ENCODE measurements around the gene PPP4R4. TPM values are rescaled to one million over a fixed set of nuclear protein-coding genes. Genes with fewer than 3 reads are reported as not detected.

The PPP4R4 gene
- total and polyA plus RNA-seq, 2 of the 4 experiments (the other 2 are of a cell fraction): 0.17 to 0.36 TPM

GRCh38 chr14:94291159-94291905, 117.2 kb downstream of the PPP4R4 start:
- DNase-seq: no peak
- Histone ChIP-seq H3K23ac (ENCODE audit: low read depth, low read length) (no peak overlapping the region), H4K8ac (ENCODE audit: low read depth in 2 of 2, low read length in 2 of 2) (no peak overlapping the region), H3K9me3 (ENCODE audit: control insufficient read depth, insufficient read depth, low read length) (peaks cover 4% of the 10 kb centered on the region; the same call in 1 of the 2 replicates), H3K27me3 (ENCODE audit: control insufficient read depth, insufficient read depth, low read length) (no peaks in the 10 kb centered on the region), H3K14ac (replicated peaks; ENCODE audit: low read depth, low read length) (no peak overlapping the region), H3K4me2 (ENCODE audit: low read depth, low read length) (no peak overlapping the region), H2AK9ac (replicated peaks; ENCODE audit: low read depth, low read length, poor library complexity) (no peak overlapping the region), H2BK20ac (ENCODE audit: low read depth, low read length) (no peak overlapping the region), H4K91ac (ENCODE audit: insufficient read depth, low read depth, low read length) (no peak overlapping the region), H3K27ac (ENCODE audit: insufficient read depth, low read length) (no peak overlapping the region), H2BK120ac (ENCODE audit: low read depth, low read length) (no peak overlapping the region), H2AK5ac (ENCODE audit: low read depth, low read length) (no peak overlapping the region), H3K4me1 (ENCODE audit: control insufficient read depth, insufficient read depth, low read length) (no peaks in the 10 kb centered on the region), H2BK15ac (ENCODE audit: low read depth, low read length) (no peak overlapping the region), H2AFZ (replicated peaks; ENCODE audit: low read length, poor library complexity) (no peak overlapping the region), H3K18ac (ENCODE audit: low read depth, low read length) (no peak overlapping the region), H3K9me1 (ENCODE audit: insufficient read depth, low read length) (no peaks in the 10 kb centered on the region), H2BK5ac (ENCODE audit: low read depth, low read length, poor library complexity, severe bottlenecking) (no peak overlapping the region), H3K79me1 (ENCODE audit: low read depth in 1 of 2, low read length in 2 of 2) (no peaks in the 10 kb centered on the region), H3K36me3 (ENCODE audit: control insufficient read depth, insufficient read depth, low read length) (no peaks in the 10 kb centered on the region), H4K5ac (ENCODE audit: low read depth, low read length) (no peak overlapping the region), H3K56ac (ENCODE audit: extremely low read depth, insufficient read depth, low read length) (no peak overlapping the region), H3K4me3 (ENCODE audit: insufficient read depth, low read depth, low read length) (no peak overlapping the region), H3K9ac (ENCODE audit: low read depth, low read length) (no peak overlapping the region), H3K4ac (ENCODE audit: low read depth, low read length) (no peak overlapping the region), H4K20me1 (ENCODE audit: insufficient read depth, low read length) (no peaks in the 10 kb centered on the region; the same call in 1 of the 2 replicates)
- no TSS peak for BruUV-seq (replicated peaks)
- ChIA-PET CTCF (no interaction called here), POLR2A (ENCODE audit: unreplicated experiment) (no interaction called here)
- intact Hi-C loops (cut with micrococcal nuclease) (no loop called here), in situ Hi-C loops (cut with MboI; ENCODE audit: low sequenced_read_pairs) (no loop called here), dilution Hi-C loops (cut with HindIII; ENCODE audit: low sequenced_read_pairs, unreplicated experiment) (no loop called here)
- ATAC-seq (ENCODE audit: low read depth): no peak
- WGBS, 2 experiments (ENCODE audit: extremely low coverage in 2 of 2, insufficient read length in 1 of 2): 75% methylated on average over 5 of the region's 13 CpGs; no CpG with 5 or more reads in 1 of the 2 experiments
- no peak for TF ChIP-seq RAD21 (IDR thresholded peaks at IDR 0.05; ENCODE audit: low read length)
- TF ChIP-seq NFE2L2 (IDR thresholded peaks at IDR 0.05; ENCODE audit: low read depth, low read length): no peak
- no peak for TF ChIP-seq CEBPB (IDR thresholded peaks at IDR 0.05; ENCODE audit: low read depth, low read length)
- TF ChIP-seq POLR2A (IDR thresholded peaks at IDR 0.05; ENCODE audit: low read depth, low read length): no peak
- TF ChIP-seq ELK1 (IDR thresholded peaks at IDR 0.05; ENCODE audit: borderline replicate concordance, low read depth, low read length): no peak
- TF ChIP-seq SMC3 (IDR thresholded peaks at IDR 0.05; ENCODE audit: low read depth, low read length): no peak
- no peak for TF ChIP-seq MAZ (IDR thresholded peaks at IDR 0.05; ENCODE audit: borderline replicate concordance, low read depth, low read length)
- TF ChIP-seq FOS (IDR thresholded peaks at IDR 0.05; ENCODE audit: low read depth, low read length): no peak
- no peak for TF ChIP-seq USF2 (IDR thresholded peaks at IDR 0.05; ENCODE audit: low read depth, low read length)
- TF ChIP-seq BHLHE40 (IDR thresholded peaks at IDR 0.05; ENCODE audit: low read depth, low read length): no peak
- TF ChIP-seq RCOR1 (IDR thresholded peaks at IDR 0.05; ENCODE audit: insufficient replicate concordance, low read length): no peak
- TF ChIP-seq CTCF (conservative IDR thresholded peaks at IDR 0.05; ENCODE audit: low read depth, low read length): no peak
- TF ChIP-seq MXI1 (IDR thresholded peaks at IDR 0.05; ENCODE audit: borderline replicate concordance, low read depth, low read length): no peak
- TF ChIP-seq RFX5 (IDR thresholded peaks at IDR 0.05; ENCODE audit: low read depth, low read length): no peak
- TF ChIP-seq MAFK (IDR thresholded peaks at IDR 0.05; ENCODE audit: low read depth, low read length): no peak

All from IMR-90 (cell line).